HG02840 (cell line): ENCODE results near the gene MOB3A.

Experiments
- ATAC-seq: cut with Tn5 transposase; IDR thresholded peaks from one replicate; pipeline ENCODE4 v1.9.1; 2021; ENCODE audit warnings: mild to moderate bottlenecking, moderate library complexity, moderate number of reproducible peaks; ENCODE audit not compliant: unreplicated experiment, low FRiP score

MOB3A gene

GRCh38 chr19:2048104-2048958 lies 47.8 kb downstream of the MOB3A start:
- no peak for ATAC-seq

GRCh38 chr19:2047449-2048103 lies 48.5 kb downstream of the MOB3A start:
- no peak for ATAC-seq

DNA sequence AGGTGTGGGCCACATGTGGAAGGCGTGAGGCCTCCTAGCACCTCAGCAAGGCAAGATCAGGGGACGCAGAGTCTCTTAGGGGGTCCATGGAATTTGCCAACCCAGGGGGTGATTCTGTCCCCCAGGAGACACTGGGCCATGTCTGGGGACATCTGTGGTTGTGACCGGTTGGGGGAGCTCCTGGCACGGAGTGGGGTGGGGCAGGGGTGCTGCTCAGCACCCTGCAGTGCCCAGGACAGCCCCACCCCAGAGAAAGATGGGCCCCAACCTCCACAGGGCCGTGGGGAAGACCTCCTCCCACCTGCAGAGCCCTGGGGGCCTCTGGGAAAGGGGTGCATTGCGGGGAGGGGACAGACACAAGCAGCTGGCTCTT lies 49.1 kb downstream of the MOB3A start:
- no peak for ATAC-seq

DNA sequence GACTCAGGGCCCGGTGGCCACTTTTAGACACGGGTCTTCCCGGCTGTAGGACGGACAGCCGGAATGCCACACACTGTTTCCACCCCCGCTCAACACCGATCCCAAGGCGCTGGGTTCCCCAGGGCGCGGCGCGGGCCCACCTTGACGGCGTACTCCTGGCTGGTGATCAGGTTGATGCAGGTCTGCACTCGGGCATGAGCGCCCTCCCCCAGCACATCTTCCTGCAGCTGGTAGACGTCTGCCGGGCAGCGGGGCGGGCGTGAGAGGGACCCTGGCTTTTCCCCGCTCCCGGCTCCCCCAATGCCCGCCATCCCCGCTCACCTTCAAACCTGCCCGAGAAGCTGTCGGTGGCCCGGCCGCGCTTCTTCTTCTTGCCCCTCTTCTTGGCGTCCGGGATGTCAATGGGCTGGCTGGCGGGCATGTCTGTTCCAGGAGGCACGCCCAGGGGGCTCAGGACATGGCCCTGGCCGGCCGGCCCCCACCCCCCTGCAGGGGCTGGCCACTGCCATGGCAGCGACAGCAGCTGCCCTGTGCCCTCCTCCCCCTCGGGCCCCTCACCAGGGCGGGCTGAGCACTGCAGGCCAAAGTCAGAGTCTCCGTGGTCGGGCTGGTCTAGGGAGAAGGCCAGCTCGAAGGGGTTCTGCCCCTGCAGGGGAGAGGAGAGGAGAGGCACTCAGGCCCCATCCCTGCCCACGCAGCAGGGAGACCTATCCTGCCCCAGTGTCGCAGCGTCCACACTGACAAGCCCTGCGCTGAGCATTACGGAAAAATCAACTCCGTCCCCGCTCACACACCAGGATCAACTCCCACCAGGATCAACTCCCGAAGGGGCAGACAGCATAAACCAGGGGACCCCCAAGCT lies 49.8 kb downstream of the MOB3A start:
- ATAC-seq: no peak

GRCh38 chr19:2045501-2046045 lies 50.6 kb downstream of the MOB3A start:
- no peak for ATAC-seq

GRCh38 chr19:2044709-2045500 lies 51.2 kb downstream of the MOB3A start:
- ATAC-seq: no peak

GRCh38 chr19:2043961-2044708 lies 52.0 kb downstream of the MOB3A start:
- no peak for ATAC-seq

- no peak for ATAC-seq
These were observed 52.9 kb downstream of the MOB3A start for GRCh38 chr19:2043251-2043641.

DNA sequence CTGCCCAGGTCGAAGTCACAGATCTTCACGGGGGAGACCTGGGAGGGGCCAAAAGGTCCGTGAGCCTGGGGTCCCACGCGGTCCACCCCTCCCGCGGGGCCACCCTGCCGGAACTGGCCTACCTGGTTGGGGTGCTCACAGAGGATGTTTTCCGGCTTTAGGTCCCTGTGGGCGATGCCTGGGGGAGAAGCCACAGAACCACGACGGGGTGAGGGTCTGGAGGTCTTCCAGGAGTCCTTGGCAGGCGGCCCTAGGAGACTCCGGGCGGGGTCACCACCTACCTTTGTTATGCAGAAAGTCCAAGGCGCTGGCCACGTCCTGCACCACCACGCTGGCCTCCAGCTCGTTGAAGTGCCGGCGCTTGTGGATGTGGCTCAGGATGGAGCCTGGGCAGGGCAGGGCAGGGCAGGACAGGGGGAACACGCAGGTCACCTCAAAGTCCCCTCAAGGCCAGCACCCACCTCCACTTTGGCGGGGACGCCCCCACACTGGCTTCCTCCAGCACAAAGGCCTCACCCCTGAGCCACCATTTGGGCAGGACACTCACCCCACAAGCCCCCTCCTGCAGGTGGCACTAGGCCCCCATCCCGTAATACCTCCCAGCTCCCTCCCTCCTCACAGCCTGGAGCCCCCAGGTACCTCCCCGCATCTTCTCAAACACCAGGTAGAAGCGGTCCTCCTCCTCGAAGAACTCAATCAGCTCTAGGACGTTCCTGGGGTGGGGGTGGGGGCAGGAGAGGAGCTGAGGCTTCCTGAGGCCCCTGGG lies 53.5 kb downstream of the MOB3A start:
- ATAC-seq: peak; percentile 18

DNA sequence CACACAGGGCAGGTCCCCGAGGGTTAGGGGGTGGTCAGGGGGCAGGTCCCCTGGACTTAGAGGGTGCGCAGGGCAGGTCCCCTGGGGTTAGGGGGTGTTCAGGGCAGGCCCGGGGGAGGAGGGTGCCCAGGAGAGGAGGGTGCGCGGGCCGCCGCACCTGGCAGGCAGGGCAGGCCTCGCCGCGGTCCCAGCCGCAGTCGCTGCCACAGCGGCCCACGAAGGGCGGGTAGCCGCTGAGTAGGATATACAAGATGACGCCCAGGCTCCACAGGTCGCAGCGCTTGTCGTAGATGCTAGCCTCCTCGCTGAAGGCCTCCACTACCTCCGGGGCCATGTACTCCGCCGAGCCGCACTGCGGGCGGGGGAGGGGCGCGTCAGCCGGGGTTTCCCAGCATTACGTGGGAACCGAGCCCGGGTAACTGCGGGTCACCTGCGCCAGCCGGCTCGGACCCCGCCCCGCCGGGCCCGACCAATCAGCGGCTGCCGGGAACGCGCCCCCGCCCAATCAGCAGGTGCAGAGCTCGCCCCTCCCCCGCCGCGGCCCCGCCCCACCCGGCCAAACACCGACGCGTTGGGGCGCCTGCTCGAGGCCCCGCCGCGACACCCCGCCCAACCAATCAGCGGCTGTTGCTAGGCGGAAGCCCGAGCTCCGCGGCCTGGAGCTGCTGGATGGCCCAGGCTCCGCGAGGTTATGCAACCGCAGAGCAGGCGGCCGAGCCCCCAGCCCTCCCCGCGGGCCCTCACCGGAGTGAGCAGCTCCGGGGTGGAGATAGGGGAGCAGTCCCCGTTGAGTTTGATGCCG lies 54.2 kb downstream of the MOB3A start:
- ATAC-seq: peak; percentile 58

DNA sequence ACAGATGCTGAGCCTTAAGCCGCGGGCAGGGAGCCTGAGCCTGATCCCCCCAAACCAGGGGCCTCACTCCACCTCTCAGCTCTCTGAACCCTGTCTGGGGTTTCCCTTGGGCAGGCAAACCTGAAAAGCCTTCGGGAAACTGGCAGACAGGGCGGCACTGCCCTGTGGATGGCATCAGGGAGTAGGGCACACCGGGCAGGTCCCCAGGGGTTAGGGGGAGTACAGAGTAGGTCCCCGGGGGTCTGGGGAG lies 54.8 kb downstream of the MOB3A start:
- ATAC-seq: no peak

- no peak for ATAC-seq
These were observed 55.3 kb downstream of the MOB3A start for GRCh38 chr19:2040647-2041432.

GRCh38 chr19:2039959-2040646 lies 56.0 kb downstream of the MOB3A start:
- no peak for ATAC-seq

DNA sequence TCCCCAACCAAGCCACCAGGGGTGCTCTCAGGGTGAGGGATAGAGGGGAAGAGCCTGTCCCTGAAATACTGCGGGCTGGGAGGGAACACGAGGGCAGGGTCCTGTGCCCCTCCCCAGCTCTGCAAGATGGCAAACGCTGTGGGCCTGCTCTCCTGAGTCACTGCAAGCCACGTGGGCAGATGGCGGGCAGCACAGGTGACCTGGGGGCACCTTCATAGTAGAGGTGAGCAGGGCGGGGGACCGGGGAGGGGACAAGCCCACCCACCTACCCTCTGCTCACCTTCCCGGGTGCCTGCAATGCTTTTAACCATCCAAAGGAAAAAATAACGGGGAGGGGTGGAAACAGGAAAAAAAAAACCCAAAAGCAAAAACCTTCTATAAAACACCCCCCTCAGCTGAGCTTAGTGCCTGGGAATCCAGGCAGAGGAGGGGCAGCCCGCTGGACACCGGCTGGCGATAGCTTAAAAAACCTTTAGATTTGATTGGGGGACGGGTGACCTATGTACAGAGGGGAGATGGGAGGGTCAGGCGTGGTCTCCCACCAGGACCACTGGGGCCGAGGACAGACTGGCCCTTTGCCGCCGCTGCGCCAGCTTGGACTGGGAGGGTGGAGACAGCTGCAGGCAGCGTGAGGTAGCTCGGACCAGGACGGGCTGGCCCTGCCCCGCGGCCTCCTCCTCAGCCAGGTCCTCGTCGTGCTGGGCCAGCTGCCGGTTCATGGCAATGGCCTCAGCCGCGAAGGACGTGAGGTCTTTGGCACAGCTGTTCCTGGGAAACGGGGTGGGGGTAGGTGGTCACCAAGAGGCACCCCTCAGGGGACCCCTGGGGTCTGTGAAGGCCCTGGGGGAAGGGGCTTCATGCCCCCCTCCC lies 56.8 kb downstream of the MOB3A start:
- ATAC-seq: no peak

DNA sequence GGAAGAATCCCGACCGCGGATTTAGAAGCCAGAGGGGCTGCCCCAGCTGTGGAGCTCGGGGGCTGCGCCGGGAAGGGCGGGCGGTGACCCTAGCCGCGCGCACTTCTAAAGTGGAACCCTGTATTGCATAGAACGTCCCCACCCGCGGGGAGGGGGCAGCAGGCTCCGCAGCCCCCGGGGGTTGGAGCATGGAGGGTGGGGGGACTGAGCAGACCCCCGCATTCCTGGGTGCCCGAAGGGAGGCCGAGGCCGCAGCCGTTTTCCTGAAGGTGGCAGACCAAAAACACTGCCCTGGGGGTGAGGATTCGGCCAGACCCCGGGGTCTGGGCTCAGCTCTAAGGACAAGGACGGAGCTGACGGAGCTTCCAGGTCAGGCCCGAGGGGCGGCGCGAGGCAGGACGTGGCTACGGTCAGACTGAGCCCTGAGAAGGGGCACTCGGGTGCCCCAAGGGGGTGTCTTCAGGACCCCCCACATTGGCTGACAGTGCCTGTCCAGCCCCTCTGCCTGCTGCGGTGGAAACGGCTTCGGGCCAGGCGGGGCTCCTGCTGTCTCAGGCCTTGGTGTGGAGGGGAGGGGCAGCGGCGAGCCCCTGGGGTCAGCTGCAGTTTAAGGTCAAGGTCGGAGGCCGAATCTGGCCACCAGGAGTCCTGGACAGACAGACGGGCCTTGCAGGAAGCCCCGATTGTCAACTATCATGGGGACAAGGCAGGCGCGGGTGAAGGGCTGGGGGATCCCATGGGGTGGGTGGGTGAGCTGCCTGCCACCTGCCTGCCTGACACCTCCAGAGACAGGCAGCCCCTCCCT lies 57.6 kb downstream of the MOB3A start:
- no peak for ATAC-seq
